GM12873 (cell line): Measurements from ENCODE around the gene ETFBKMT.

Experiments used
- CTCF ChIP-seq: IDR thresholded peaks from 2 replicates; pipeline ENCODE4 v1.5.1; 2012; ENCODE audit warnings: low read depth, mild to moderate bottlenecking, moderate library complexity, low read length, control low read depth; ENCODE audit not compliant: insufficient read depth; ENCODE audit errors: missing control alignments

ETFBKMT gene

GRCh38 chr12:31714406-31715271 is 55.2 kb downstream of the ETFBKMT start:
- no peak for TF ChIP-seq CTCF

- TF ChIP-seq CTCF, result no peak
These were observed 55.9 kb downstream of the ETFBKMT start for GRCh38 chr12:31715283-31715825.

GRCh38 chr12:31722580-31722979 is 63.1 kb downstream of the ETFBKMT start:
- no peak for TF ChIP-seq CTCF
